HG02588 (cell line): ENCODE data around the gene KIAA1549.

Experiments used
- ATAC-seq: cut with Tn5 transposase; IDR thresholded peaks from one replicate; pipeline ENCODE4 v1.9.1; 2021; ENCODE audit warnings: mild to moderate bottlenecking, moderate library complexity; ENCODE audit not compliant: unreplicated experiment

KIAA1549 gene

DNA sequence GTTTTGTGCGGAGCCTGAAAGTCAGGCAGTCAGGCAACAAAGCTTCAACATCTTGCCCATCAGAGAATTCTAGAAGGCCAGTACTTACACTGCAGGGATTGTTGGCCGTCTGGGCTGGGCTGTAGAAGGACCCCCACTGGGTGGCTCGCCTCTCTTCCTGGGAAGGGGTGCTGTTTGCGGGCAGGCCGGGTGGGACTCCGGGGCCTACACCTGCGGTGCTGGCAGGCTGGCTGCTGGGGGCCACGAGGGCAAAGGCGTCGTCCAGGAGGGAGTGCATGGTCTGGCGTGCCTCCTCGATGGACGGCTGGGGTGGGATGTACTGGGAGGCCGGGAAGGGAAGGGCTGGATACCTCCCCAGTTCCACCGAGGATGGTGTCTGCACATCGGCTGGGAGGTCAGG lies 120.1 kb downstream of the KIAA1549 start:
- ATAC-seq: no peak

DNA sequence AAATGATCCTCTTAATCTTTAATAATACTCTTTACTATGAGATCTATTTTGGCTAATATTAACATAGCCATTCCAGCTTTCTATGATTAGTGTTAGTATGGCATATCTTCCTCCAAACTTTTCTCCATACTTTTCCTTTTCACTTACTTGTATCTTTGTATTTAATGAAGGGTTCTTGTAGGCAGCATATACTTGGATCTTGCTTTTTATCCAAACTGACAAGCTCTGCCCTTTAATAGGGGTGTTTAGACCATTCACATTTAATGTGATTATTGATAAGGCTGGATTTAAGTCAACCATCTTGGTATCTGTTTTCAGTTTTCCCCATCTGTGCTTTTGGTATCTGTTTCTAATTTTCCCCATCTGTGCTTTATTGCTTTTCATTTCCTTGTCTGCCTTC lies 123.5 kb downstream of the KIAA1549 start:
- ATAC-seq: no peak

DNA sequence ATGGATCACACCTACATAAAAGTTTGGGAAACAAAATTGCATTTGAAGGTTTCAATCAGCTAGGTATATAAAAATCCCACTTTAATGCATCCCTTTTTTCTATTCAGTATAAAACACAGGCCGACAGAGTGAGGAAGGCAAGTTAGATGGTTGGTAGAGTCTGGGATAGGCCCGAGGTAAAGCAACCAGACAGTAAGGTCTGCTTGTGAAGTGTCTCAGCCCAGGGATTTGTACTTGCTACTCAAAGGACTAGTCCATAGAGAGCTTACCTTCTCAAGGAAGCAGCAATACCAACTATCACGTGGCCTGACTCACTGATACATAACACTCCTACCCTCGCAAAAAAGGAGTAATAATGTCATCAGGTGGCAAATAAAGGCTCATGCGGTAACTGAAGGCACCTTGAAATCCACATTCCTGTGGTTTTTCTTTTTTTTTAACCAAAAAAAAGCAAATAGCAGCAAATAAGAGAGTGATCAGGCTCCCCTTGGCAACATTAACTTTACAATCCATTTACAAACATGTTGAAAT lies 127.0 kb downstream of the KIAA1549 start:
- no peak for ATAC-seq

DNA sequence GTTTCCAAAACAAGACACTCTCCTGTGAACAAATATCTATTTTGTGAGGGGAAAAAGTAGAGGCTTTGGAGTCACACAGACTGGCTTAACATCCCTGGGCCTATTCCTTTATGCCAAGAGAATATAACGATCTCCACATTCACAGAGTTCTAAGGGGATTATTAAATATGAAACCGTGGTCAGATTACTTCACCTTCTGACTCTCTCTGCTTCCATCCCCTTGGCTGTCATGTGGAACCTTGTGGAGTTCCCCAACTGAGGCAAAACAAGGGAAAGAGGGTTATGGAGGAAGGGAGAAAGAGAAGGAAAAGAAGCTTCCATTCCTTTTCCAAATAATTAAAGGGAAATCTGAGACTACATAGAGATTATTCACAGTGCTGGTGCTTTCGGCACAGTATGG lies 127.7 kb downstream of the KIAA1549 start:
- no peak for ATAC-seq

DNA sequence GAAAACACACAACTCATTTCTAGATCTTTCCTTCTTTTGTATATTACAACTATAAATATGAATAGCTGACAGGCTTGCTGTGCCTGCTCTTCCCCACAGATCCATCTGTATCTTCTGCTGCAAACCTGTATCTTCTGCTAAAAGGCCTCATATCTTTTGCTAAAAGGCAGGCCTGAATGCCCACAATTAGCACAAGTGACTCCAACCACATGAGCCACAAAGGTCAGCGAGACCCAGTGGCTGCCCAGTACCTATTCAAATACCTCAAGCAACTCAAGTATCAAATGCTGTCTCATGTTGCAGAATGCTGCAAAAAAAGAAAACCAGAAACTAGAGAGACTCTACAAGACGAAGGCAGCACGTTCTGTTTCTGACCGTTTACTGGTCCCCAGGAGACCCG lies 128.7 kb downstream of the KIAA1549 start:
- ATAC-seq: no peak

DNA sequence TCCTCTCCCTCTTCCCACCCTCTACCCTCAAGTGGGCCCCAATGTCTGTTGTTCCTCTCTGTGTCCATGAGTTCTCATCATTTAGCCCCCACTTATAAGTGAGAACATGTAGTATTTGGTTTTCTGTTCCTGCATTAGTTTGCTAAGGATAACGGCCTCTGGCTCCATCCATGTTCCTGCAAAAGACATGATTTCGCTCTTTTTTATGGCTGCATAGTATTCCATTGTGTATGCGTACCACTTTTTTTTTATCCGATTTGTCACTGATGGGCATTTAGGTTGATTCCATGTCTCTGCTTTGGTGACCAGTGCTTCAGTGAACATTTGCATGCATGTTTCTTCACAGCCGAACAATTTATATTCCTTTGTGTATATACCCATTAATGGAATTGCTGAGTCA lies 131.5 kb downstream of the KIAA1549 start:
- no peak for ATAC-seq

DNA sequence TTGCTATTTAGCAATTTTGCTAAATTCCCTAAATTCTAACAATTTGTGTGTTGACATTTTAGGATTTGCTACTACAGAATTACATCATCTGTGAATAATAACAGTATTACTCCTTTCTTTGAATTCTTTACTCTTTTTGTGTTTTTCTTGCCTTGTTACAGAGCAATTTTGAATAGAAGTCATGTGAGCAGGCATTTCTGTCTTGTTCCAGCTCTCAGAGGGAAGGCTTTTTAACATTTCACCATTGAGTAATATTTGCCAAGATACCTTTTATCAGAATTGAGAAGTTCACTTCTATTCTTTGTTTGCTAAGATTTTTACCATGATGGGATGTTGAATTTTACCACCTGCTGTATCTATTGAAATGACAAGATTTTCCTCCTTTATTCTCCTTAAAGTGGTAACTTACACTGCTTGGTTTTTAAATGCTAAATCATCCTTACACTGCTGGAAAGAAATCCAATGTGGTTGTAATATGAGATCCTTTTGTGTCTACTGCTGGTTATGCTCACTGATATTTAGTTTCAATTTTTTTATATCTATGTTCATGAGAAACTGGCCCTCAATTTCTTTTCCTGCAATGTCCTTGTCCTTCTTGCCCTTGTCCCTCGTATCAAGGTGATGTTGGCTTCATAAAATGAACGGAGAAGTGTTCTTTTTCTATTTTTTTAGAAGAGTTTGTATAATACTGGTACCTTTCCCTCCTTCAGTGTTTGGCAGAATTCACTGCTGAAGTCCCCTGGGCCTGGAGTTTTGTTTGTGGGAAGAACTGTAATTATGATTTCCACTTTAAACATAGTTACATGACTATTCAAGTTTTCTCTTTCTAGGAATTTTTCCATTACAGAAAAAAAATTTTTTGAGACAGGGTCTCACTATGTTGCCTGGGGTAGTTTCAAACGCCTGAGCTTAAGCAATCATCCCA lies 132.9 kb downstream of the KIAA1549 start:
- ATAC-seq: no peak

DNA sequence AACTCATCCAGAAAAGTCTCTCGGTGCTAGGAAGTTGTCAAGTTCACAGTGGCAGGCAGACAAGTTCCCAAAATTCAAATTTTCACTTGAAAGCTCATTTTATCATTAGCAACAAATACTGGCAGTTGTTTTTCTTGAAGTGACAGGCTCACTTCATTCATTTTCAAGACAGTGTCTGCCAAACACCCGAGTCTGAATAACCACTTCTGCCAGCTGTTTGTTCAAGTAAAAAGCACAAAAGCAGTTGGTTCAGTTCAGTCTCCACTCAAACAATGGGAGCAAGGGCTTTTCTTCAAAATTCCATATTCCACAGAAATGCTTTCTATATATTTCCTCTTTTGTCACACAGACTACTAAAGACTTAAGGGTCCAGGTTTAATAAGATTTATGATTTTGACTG lies 135.5 kb downstream of the KIAA1549 start:
- no peak for ATAC-seq

DNA sequence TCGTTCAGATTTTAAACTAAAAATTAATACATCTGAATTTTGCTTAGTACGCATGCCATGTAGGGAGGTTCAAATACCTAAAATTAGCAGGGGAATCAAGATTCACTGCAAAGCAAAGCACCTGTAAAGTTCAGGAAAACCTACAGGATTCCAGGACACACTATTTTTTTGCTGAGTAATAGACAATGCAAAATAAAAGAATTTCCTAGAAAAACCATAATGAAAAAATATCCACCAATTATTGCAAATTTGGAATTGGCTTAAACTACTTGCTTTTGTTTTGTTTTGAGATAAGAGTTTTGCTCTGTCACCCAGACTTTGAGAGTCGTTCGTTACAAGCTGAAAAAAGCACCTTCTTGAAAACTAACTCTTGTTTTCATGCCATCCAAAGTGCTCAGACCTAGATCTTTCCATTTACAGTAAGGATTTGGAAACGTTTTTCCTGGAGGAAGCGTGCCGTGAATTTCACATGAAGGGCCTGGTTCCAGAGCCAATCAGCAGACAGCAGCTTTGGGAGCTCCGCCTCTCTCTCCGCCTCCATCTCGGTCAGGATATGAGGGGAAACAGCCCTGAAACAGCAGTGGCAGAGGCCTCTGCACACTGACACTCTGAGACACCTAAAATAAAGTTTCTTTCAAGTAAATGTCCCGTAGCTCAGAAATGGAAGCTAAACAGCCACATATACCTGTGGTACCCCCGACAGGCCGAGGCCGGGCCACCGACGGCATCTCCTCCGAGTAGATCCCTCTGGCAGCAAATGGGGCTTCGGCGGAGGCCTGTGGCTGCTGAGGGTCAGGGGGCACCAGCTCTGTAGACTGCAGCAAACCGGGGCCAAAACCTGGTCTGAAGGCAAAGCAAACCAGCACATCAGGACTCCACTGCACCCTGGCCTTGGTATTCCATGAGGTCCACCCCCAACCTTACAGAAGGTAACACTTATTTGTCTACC lies 137.3 kb downstream of the KIAA1549 start:
- ATAC-seq: no peak

DNA sequence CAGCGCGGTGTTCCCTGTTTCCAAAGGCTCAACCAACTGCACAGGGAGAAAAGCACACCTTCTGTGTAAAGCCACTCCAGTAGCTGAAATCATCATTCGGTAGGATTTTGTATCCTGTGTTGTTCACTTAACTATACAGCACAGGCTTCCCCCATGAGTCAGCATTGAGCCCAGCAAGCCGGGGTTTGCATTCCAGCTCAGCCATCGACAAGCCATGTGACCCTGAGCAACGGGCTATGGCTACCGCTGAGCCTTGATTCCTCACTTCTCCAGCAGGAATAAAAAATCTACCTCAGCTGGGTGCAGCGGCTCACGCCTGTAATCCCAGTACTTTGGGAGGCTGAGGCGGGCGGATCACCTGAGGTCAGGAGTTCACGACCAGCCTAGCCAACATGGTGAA lies 139.1 kb downstream of the KIAA1549 start:
- ATAC-seq: no peak

DNA sequence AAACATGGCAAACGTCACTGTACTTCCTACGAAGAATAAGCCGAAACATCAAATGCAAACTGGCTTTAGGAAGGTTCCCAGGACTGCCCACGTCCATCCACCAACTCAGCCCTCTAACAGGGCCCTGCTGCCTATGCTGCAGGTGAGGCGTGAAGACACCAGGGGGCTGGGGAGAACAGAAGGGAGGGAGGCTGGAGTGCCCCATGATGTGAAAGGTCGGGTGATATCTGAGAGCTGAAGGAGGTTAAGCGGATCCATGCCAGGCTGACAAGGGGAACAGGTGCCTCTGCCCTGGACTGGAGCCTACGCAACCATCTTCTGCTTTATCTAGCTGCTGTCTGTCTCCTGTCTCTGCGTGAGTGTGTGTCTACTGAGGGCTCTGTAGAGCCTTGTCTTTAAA lies 143.0 kb downstream of the KIAA1549 start:
- ATAC-seq: no peak

DNA sequence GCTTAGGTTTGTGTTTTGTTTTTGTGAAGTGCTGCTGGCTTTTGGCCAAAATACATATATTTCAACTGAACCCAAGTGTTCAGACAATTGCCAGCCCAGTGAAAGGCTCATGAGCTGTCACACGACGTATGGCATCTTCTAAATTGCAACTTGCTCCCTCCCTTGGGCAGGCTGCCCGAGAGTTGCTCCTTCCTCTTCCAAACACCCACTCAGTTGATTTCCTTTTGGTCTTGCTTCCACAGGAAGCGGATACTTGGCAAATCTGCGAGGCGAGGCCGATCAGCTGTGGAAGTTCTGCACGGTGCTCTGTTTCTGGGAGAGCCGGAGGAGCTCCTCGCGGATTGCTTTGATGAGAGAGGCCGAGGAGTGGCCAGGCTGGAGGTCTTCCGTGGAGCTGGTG lies 143.6 kb downstream of the KIAA1549 start:
- no peak for ATAC-seq

DNA sequence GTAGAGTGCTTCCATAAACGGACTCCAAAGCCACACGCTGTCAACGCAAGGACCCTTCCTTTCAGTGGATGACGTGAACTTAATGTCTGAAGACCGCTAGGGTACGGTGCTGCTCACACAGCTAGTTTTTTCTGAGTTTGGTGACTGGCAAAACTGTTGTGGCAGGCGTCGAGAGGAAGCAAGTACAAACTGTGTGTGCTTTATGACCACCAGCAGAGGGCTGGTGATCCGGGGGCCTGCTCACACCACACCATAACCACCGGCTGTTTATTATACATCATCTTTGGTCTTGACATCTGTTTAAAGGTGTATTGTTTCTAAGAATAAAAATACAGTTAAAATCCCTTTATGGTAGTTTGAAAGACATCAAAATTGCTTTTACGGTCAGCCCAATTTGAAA lies 146.1 kb downstream of the KIAA1549 start:
- ATAC-seq: no peak

DNA sequence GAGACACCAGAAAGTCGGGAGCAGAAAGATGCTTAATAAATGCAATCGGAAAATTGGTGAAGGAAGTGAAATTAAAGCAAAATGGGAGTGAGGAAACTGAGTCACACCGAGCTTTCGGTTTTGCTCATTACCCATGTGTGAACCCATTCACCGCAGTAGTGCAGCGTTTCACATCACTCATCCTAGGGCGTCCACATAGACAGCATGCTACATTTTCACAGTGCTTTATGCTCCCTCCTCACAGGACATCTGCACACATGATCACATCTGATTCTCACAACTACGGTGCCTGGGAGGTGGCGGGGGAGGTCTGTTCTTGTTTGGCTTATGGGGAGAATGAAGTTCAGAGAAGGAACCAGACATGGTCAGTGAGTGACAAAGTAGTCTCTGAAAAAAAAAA lies 146.6 kb downstream of the KIAA1549 start:
- ATAC-seq: no peak

DNA sequence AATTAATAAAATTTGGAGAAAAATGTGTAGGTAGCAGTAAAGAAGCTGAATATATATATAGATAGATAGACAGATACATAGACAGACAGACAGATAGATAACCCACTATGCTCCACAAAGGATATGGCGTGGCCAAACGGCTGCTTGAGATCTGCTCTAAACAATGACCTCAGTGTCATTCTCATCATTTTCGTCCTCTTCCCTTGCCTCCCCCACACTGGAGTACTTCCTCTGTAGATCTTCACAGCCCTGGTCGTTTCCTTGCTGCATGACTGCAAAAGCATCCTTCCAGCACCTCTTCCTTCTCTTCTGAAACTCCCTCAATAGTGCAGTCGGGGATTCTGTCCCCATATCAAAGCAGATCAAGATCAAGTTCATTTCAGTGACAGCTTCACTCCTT lies 147.6 kb downstream of the KIAA1549 start:
- no peak for ATAC-seq

DNA sequence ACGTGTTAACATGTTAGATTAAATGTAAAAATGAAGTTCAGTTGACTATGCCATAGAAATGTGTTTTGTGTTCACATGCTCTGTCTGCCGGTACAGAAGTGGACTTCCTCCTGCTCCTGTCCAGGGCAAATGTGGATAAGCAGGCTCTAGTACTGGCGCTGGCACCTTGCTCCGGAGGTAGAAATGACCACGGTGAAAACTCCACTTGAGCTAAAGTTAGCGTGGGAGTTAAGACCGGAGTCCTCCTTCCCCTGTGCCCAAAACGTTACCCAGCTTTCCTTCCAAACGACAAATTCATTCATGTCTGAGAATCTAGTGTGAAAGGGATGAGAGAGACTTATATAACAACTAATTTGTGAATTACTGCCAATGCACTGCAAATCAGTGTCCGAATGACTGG lies 148.2 kb downstream of the KIAA1549 start:
- no peak for ATAC-seq

DNA sequence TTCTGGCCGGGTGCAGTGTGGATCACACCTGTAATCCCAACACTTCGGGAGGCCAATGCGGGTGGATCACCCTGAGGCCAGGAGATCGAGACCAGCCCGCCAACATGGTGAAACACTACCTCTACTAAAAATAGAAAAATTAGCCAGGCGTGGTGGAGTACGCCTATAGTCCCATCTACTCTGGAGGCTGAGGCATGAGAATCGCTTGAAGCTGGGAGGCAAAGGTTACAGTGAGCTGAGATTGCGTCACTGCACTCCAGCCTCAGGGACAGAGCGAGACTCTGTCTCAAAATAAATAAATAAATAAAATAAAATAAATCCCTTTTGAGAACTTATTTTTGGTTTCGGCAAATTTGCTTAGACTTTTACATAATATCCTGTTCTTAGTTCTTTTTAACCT lies 151.9 kb downstream of the KIAA1549 start:
- ATAC-seq: no peak

DNA sequence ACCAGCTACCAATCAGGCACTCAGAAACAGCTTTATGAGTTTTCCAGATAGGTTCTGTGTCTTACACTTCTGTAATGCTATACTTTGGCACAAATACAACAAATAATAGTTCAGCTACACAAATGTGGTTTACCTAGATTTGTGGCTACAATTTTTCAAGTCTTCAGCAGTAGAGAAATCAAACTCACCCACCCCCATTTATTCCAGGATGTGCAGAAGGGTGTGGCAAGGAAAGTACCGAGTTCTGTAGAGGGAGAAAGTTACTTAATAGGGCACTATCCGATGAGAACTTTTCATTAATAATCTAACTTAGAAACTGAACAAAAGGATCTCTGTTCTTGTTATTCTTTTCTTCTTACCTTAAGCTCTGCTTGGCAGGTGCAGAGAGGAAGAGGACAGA lies 152.9 kb downstream of the KIAA1549 start:
- no peak for ATAC-seq

DNA sequence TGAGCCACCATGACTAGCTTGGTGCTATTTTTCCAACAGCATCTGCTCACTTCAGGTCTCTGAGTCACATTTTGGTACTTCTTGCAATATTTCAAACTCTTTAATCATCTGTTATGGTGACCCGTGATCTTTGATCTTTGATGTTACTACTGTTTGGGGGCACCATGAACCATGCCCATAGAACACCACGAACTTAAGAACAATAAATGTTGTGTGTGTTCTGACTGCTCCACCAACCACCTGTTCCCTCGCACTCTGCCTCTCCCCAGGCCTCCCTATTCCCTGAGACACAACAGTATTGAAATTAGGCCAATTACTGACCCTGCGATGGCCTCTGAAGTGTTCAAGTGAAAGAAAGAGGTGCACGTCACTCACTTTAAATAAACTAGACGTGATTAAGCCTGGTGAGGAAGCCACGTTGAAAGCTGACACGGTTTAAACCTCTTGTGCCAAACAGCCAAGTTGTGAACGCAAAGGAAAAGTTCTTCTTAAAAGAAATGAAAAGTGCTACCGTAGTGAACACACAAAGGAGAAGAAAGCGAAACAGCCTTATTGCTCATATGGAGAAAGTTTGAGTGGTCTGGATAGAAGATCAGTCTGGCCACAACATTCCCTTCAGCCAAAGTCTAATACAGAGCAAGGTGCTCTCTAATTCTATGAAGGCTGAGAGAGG lies 156.0 kb downstream of the KIAA1549 start:
- ATAC-seq: no peak

DNA sequence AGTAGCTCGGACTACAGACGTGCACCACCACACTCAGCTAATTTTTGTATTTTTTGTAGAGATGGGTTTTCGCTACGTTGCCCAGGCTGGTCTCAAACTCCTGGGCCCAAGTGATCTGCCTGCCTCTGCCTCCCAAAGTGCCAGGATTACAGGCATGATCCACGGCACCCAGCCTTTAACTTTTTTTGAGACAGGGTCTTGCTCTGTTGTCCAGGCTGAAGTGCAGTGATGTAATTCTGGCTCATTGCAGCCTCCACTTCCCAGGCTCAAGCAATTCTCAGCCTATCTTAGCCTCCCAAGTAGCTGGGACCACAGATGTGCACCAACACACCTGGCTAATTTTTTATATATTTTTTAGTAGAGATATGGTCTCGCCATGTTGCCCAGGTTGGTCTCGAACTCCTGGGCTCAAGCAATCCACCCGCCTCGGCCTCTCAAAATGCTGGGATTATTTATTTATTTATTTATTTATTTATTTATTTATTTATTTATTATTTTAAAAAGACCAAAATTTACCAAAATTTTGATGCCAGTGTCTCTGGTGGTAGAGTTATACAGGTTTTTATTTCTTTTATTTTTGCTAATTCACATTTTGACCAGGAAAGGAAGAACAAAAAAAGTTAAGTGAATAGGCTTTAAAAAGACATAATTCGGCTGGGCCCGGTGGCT lies 158.2 kb downstream of the KIAA1549 start:
- ATAC-seq: no peak
